ENCODE measurements around the gene CLIP1.

The CLIP1 gene

DNA sequence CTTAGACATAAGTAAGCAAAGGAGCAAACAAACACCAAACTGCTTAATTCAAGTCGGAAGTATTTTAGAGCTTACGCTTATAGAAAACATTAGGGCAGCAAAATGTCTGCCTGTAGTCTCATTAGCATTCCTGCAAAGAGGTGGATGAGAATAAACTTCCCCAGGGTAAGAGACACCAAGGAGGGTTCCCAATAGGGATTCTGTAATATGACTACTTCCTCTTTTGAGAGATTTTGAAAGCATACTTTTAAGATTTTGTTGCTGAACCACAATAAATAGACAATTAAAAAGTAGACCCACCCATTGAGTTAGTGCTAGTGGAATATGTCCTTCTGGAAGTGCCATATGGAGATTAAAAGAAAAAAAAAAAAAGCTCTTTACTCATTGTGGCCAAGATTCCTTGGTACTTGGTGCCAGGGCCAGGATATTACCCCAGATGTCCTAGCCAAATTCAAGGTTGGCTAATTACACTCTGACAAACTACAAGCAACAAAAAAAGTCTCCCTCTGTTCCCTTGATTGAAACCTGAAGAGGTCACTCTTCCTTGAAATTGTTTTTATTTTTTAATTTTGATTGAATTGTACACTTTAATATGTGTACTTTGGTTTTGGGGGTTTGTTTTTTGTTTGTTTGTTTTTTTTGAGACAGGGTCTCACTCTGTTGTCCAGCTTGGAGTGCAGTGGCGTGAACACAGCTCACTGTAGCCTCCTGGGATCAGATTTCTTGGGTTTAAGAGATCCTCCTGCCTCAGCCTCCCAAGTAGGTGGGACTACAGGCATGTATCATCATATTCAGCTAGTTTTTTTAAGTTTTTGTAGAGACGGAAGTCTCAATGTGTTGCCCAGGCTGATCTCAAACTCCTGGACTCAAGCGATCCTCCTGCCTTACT lies 8.7 kb downstream of the CLIP1 start:
- no peak overlapping the region for H3K4me3 ChIP-seq (ENCODE audit: low read depth, low read length)
- TF ChIP-seq, protein P1, sequence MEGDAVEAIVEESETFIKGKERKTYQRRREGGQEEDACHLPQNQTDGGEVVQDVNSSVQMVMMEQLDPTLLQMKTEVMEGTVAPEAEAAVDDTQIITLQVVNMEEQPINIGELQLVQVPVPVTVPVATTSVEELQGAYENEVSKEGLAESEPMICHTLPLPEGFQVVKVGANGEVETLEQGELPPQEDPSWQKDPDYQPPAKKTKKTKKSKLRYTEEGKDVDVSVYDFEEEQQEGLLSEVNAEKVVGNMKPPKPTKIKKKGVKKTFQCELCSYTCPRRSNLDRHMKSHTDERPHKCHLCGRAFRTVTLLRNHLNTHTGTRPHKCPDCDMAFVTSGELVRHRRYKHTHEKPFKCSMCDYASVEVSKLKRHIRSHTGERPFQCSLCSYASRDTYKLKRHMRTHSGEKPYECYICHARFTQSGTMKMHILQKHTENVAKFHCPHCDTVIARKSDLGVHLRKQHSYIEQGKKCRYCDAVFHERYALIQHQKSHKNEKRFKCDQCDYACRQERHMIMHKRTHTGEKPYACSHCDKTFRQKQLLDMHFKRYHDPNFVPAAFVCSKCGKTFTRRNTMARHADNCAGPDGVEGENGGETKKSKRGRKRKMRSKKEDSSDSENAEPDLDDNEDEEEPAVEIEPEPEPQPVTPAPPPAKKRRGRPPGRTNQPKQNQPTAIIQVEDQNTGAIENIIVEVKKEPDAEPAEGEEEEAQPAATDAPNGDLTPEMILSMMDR (IDR thresholded peaks at IDR 0.05; ENCODE audit: low read depth, low read length) = no peak

DNA sequence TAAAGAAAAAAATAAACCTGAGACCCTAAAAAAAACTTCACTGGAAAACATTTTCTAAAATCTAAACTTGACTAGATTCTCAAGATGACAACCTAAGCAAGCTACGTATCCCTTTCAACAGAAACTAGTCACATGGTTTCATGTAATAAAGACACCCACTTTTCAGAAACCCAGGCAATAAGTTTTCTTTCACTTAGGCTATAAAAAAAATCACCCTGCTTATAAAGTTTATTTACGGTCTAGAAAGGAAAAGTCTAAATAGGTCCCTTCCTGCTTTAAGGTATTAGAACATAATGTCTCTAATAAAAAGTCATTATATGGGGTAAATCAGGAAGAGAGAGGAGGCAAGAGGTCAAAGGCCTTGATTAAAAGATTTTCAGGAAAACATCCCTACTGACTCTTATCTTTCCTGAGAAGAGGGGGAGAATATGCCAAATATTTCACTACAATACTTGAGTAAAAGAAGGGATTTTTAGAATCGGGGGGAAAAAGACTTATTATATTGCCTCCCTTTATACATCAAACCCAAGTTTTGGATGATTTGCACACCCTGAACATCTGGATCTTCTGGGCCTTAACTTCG lies 9.5 kb downstream of the CLIP1 start:
- no peaks in the 10 kb centered on the region for H3K36me3 ChIP-seq
- no peaks in the 10 kb centered on the region; the same call in 1 of the 2 replicates for H3K9me3 ChIP-seq
- TF ChIP-seq, protein P1 (IDR thresholded peaks at IDR 0.05; ENCODE audit: low read depth, low read length) = no peak
- H3K4me1 ChIP-seq = no peaks in the 10 kb centered on the region
- DNase-seq = no peak
- no peaks in the 10 kb centered on the region for H3K27me3 ChIP-seq
- no peak overlapping the region for H3K4me3 ChIP-seq (ENCODE audit: low read depth, low read length)

More for the DNA sequence above, 8.7 kb downstream of the CLIP1 start:
- H3K27me3 ChIP-seq = no peaks in the 10 kb centered on the region
- H3K4me1 ChIP-seq = no peaks in the 10 kb centered on the region
- no peak for DNase-seq
- no peaks in the 10 kb centered on the region for H3K36me3 ChIP-seq
- no peaks in the 10 kb centered on the region; the same call in 1 of the 2 replicates for H3K9me3 ChIP-seq

DNA sequence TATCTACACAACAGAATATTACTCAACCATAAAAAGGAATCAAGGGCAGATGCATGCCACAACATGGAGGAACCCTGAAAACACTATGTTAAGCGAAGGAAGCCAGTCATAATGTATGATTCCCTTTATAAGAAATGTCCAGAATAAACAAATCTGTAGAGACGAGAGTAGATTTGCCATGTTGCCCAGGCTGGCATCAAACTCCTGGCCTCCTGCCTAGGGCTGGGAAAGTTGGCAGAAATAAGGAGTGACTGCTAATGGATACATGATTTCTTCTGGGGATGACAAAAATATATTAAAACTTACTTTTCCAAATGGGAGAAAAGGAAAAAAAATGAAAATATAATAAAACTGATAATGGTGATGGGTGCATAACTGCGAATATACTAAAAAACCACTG lies 10.9 kb downstream of the CLIP1 start:
- H3K36me3 ChIP-seq = no peaks in the 10 kb centered on the region
- DNase-seq = no peak
- TF ChIP-seq, protein P1 (IDR thresholded peaks at IDR 0.05; ENCODE audit: low read depth, low read length) = no peak

DNA sequence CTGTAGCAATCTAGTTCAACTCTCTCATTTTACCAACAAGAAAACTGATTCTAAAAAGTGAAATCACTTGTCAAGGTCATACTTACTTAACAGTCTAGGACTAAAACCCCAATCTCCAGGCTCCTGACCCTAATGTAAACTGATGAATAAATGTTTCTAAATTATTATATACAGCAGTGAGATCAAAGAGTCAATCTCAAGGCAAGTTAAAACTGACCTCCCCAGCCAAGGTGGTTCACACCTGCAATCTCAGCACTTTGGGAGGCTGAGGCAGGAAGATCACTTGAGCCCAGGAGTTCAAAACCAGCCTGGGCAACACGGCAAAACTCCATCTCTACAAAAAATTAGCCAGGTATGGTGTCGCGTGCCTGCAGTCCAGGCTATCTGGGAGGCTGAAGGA lies 15.3 kb downstream of the CLIP1 start:
- Histone ChIP-seq H3K9me3 (no peaks in the 10 kb centered on the region; the same call in 1 of the 2 replicates), H3K4me1 (no peaks in the 10 kb centered on the region), H3K4me3 (ENCODE audit: low read depth, low read length) (no peak overlapping the region), H3K36me3 (no peaks in the 10 kb centered on the region), H3K27me3 (no peaks in the 10 kb centered on the region)
- TF ChIP-seq, protein P1 (IDR thresholded peaks at IDR 0.05; ENCODE audit: low read depth, low read length) = no peak
- no peak for DNase-seq

More for the DNA sequence above, 10.9 kb downstream of the CLIP1 start:
- H3K9me3 ChIP-seq = no peaks in the 10 kb centered on the region; the same call in 1 of the 2 replicates
- no peak overlapping the region for H3K4me3 ChIP-seq (ENCODE audit: low read depth, low read length)
- no peaks in the 10 kb centered on the region for H3K27me3 ChIP-seq
- no peaks in the 10 kb centered on the region for H3K4me1 ChIP-seq

DNA sequence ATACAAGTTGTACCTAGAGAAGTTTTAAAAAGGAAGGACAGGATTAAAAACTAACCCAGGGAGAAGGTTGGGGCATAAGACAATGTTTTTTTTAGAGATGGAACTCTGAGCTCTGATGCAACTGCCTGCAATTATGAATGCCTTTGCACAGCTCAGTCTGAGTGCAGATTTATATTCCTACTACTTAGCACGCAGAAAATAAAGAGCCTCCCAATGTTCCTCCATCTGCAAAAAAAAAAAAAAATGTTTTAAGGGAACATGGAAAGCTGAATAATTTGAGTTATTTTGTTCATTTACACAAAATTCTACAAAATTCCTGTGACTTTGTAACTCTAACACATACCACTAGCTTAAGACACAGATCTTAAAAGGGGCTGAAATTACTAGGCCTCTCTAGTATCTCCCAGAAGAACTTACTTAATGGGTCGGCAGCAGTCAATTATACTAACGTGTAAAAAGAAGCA lies 15.7 kb downstream of the CLIP1 start:
- no peaks in the 10 kb centered on the region; the same call in 1 of the 2 replicates for H3K9me3 ChIP-seq
- H3K4me1 ChIP-seq = no peaks in the 10 kb centered on the region
- no peaks in the 10 kb centered on the region for H3K27me3 ChIP-seq
- DNase-seq = no peak
- no peak overlapping the region for H3K4me3 ChIP-seq (ENCODE audit: low read depth, low read length)
- TF ChIP-seq, protein P1 (IDR thresholded peaks at IDR 0.05; ENCODE audit: low read depth, low read length) = no peak
- no peaks in the 10 kb centered on the region for H3K36me3 ChIP-seq
